ENCODE results near the gene ERCC5. TPM values are rescaled to one million over a fixed set of nuclear protein-coding genes. Genes with fewer than 3 reads are reported as not detected.

Gene ERCC5
- total RNA-seq, result 10 to 100 TPM; 38.2 to 40.0 TPM

GRCh38 chr13:102845630-102846260 is at the start of gene ERCC5:
TSS of gene ERCC5 (plus strand) at chr13:102846032. CDS start at chr13:102846267, 235 bp downstream.
- TF ChIP-seq, protein P1, sequence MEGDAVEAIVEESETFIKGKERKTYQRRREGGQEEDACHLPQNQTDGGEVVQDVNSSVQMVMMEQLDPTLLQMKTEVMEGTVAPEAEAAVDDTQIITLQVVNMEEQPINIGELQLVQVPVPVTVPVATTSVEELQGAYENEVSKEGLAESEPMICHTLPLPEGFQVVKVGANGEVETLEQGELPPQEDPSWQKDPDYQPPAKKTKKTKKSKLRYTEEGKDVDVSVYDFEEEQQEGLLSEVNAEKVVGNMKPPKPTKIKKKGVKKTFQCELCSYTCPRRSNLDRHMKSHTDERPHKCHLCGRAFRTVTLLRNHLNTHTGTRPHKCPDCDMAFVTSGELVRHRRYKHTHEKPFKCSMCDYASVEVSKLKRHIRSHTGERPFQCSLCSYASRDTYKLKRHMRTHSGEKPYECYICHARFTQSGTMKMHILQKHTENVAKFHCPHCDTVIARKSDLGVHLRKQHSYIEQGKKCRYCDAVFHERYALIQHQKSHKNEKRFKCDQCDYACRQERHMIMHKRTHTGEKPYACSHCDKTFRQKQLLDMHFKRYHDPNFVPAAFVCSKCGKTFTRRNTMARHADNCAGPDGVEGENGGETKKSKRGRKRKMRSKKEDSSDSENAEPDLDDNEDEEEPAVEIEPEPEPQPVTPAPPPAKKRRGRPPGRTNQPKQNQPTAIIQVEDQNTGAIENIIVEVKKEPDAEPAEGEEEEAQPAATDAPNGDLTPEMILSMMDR (IDR thresholded peaks at IDR 0.05), result peak in 1 of 2 donors; percentile 24
- Histone ChIP-seq H3K27ac (peak within 1 kb of the TSS; percentile 96), H3K4me3 (peak within 1 kb of the TSS; percentile 76 to 98), H3K36me3 (no peaks in the 10 kb centered on the region), H3K27me3 (no peaks in the 10 kb centered on the region), H3K9me3 (no peaks in the 10 kb centered on the region), H3K4me1 (peaks cover 0 to 24% of the 10 kb centered on the region in 2 donors)
- peak; percentile 96 for DNase-seq (ENCODE audit: low spot score)

- Histone ChIP-seq H3K27me3 (no peaks in the 10 kb centered on the region), H3K36me3 (no peaks in the 10 kb centered on the region), H3K9me3 (no peaks in the 10 kb centered on the region), H3K4me1 (peaks cover 0 to 44% of the 10 kb centered on the region in 2 donors), H3K27ac (peak within 1 kb of the TSS; percentile 93 to 94), H3K4me3 (peak within 1 kb of the TSS; percentile 73 to 95)
- TF ChIP-seq, protein P1 (IDR thresholded peaks at IDR 0.05), result no peak
- peak; percentile 94 for DNase-seq (ENCODE audit: low spot score)
Observed at GRCh38 chr13:102798581-102799425, 47.0 kb upstream of the ERCC5 start, which contains the start of the genes BIVM and POGLUT2. TSS of gene BIVM (plus strand) at chr13:102799119. CDS start at chr13:102807268, 8,149 bp downstream. TSS of gene POGLUT2 (minus strand) at chr13:102798976. CDS start at chr13:102798670, 306 bp downstream.

DNA sequence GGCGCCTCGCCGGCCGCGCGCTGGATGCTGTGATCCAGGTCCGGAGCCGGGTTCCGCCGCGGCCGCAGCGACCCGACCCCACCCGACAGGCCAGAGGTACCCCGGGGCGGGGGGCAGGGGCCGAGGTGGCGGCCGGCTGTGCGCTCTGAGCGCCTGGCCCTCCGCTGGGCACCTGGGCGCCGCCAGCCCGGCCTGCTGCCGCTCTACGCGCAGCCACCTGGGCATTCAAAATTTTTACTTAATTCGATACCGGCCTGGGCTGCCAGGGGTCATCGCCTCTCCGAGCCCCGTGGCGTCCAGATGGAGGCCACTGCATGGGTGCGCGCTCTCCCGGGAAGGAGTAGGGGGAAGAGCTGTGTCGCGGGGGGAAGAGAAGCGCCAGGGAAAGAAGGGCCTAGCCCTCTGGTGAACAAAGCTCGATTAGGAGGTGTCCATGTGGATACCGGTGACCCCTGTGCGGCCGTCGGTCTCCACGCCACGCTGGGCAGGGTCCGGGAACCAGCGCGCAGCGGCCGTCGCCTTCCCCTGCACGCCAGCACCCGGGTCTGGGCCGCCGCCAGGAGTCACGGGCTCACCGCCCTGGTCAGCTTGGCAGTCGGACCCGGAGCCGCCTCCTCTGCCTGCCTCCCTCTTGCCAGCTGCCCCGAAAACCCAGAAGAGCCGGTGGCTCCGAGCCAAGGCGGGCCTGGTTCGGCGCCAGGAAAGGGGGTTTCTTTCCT is 46.2 kb upstream of the ERCC5 start:
- Histone ChIP-seq H3K4me1 (peaks cover 0 to 52% of the 10 kb centered on the region in 2 donors), H3K27ac (peak overlapping the region; percentile 93 to 94), H3K36me3 (no peaks in the 10 kb centered on the region), H3K9me3 (no peaks in the 10 kb centered on the region), H3K4me3 (peak overlapping the region; percentile 73 to 95), H3K27me3 (no peaks in the 10 kb centered on the region)
- TF ChIP-seq, protein P1 (IDR thresholded peaks at IDR 0.05), result no peak
- DNase-seq (ENCODE audit: low spot score), result no peak

GRCh38 chr13:102800145-102801041 is 45.4 kb upstream of the ERCC5 start:
- no peaks in the 10 kb centered on the region for H3K36me3 ChIP-seq
- DNase-seq (ENCODE audit: low spot score), result peak; percentile 78
- H3K4me1 ChIP-seq, result peaks cover 0 to 52% of the 10 kb centered on the region in 2 donors
- peak overlapping the region; percentile 93 to 94 for H3K27ac ChIP-seq
- TF ChIP-seq, protein P1 (IDR thresholded peaks at IDR 0.05), result peak; percentile 87 to 89
- peak overlapping the region; percentile 73 to 95 for H3K4me3 ChIP-seq
- H3K27me3 ChIP-seq, result no peaks in the 10 kb centered on the region
- no peaks in the 10 kb centered on the region for H3K9me3 ChIP-seq

DNA sequence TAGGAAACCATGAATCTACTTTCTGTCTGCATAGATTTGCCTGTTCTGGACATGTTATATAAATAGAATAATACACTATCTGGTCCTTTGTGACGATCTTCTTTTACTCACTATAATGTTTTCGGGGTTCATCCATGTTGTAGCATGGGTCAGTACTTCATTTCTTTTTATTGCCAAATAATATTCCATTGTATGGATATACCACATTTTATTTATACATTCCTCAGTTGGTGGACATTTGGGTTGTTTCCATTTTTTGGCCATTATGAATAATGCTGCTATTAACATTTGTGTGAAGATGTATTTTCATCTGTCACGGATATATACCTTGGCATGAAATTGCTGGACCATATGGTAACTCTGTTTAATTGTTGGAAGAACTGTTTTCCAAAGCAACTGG is 40.2 kb upstream of the ERCC5 start:
- Histone ChIP-seq H3K27ac (no peak overlapping the region), H3K27me3 (no peaks in the 10 kb centered on the region), H3K4me1 (peaks cover 0 to 41% of the 10 kb centered on the region in 2 donors), H3K36me3 (peaks cover 3% of the 10 kb centered on the region), H3K4me3 (no peak overlapping the region), H3K9me3 (peaks cover 0 to under 1% of the 10 kb centered on the region in 2 donors)
- TF ChIP-seq, protein P1 (IDR thresholded peaks at IDR 0.05), result no peak
- no peak for DNase-seq (ENCODE audit: low spot score)

Data from right atrium auricular region (tissue), 2 donors.